ENCODE results near the gene GATD1. TPM values are rescaled to one million over a fixed set of nuclear protein-coding genes. Genes with fewer than 3 reads are reported as not detected.

GATD1 gene
- polyA plus RNA-seq, 6 donors from 2014 or later = 4.5 to 14.1 (median 7.0) TPM; not detected in 1

GRCh38 chr11:725624-726202, 51.6 kb downstream of the GATD1 start:
- DNase-seq (no peak), ATAC-seq (ENCODE audit: low read depth in 2 of 2) (no peak)
- Mint-ChIP-seq H3K4me3 (peak overlapping the region in 5 of 8 donors; percentile 12 to 72 (median 42)), H3K27ac (no peak overlapping the region), H3K4me1 (peaks cover 10 to 21% (median 13%) of the 10 kb centered on the region in 3 donors), H3K27me3 (peaks cover 0 to 30% (median 0%) of the 10 kb centered on the region in 3 donors), H3K36me3 (no peaks in the 10 kb centered on the region), H3K9me3 (no peaks in the 10 kb centered on the region)

DNA sequence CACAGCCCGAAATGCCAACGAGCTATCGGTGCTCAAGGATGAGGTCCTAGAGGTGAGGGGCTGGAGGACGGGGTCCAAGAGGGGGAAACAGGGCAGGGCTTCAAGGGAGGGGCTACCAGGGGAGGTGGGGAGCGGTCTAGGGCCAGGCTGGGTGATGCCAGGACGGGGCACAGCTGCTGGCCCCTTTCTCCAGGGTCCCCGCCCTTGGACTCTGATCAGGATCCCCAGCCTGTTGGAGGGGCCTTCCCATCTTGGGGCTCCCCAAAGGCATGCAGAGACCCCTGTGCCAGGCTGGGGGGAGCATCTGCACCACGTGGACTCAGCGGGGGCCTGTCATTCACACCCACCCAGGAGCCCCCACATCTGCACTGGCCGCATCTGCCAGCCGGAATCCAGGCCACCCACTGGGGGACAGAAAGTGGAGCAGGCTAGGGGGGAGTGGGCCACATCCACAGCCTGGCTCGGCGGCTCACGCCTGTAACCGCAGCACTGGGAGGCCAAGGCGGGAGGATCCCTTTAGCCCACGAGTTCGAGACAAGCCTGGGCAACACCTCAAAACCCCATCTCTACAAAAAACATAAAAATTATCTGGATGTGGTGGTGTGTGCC, 52.4 kb downstream of the GATD1 start:
- Mint-ChIP-seq H3K36me3 (no peaks in the 10 kb centered on the region), H3K9me3 (no peaks in the 10 kb centered on the region), H3K27ac (no peak overlapping the region), H3K27me3 (peaks cover 0 to 34% (median 0%) of the 10 kb centered on the region in 3 donors), H3K4me1 (peaks cover 12 to 21% (median 13%) of the 10 kb centered on the region in 3 donors), H3K4me3 (peak overlapping the region in 6 of 8 donors; percentile 12 to 80 (median 66))
- DNase-seq (no peak), ATAC-seq (ENCODE audit: low read depth in 2 of 2) (no peak)

- Mint-ChIP-seq H3K36me3 (no peaks in the 10 kb centered on the region), H3K27me3 (peaks cover 0 to 37% (median 6%) of the 10 kb centered on the region in 3 donors), H3K27ac (no peak overlapping the region), H3K4me3 (peak overlapping the region in 5 of 8 donors; percentile 20 to 72 (median 35)), H3K4me1 (peaks cover 14 to 25% (median 19%) of the 10 kb centered on the region in 3 donors), H3K9me3 (no peaks in the 10 kb centered on the region)
- DNase-seq (no peak), ATAC-seq (ENCODE audit: low read depth in 2 of 2) (no peak)
Observed at GRCh38 chr11:724049-724777, 53.1 kb downstream of the GATD1 start.

- Mint-ChIP-seq H3K27ac (peak overlapping the region in 4 of 6 donors; percentile 74 to 93 (median 84)), H3K4me3 (peak overlapping the region; percentile 79 to 93 (median 88)), H3K27me3 (peaks cover 0 to 40% (median 8%) of the 10 kb centered on the region in 3 donors), H3K4me1 (peaks cover 15 to 26% (median 22%) of the 10 kb centered on the region in 3 donors), H3K36me3 (no peaks in the 10 kb centered on the region), H3K9me3 (no peaks in the 10 kb centered on the region)
- DNase-seq (peak; percentile 68), ATAC-seq (ENCODE audit: low read depth in 2 of 2) (peak; percentile 27 to 38)
Observed at GRCh38 chr11:723120-723883, 54.0 kb downstream of the GATD1 start.

DNA sequence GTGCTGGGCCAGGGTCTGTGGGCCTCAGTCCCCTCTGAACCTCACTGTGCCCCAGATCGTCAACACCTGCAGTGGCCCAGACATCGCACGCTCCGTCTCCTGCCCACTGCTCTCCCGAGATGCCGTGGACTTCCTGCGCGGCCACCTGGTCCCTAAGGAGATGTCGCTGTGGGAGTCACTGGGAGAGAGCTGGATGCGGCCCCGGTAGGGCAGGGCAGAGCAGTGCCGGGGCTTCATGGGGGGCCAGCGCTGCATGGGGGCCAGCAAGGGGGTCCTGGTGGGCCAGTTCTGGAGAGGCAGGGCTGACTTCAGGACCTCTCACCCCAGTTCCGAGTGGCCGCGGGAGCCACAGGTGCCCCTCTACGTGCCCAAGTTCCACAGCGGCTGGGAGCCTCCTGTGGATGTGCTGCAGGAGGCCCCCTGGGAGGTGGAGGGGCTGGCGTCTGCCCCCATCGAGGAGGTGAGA, 54.9 kb downstream of the GATD1 start:
- no peaks in the 10 kb centered on the region for H3K9me3 Mint-ChIP-seq
- ATAC-seq (ENCODE audit: low read depth in 2 of 2) (no peak), DNase-seq (no peak)
- peaks cover 0 to 40% (median 8%) of the 10 kb centered on the region in 3 donors for H3K27me3 Mint-ChIP-seq
- peaks cover 15 to 26% (median 22%) of the 10 kb centered on the region in 3 donors for H3K4me1 Mint-ChIP-seq
- peak overlapping the region in 1 of 6 donors; percentile 82 for H3K27ac Mint-ChIP-seq
- H3K36me3 Mint-ChIP-seq = no peaks in the 10 kb centered on the region
- peak overlapping the region in 7 of 8 donors; percentile 30 to 86 (median 72) for H3K4me3 Mint-ChIP-seq

GRCh38 chr11:721741-722345, 55.4 kb downstream of the GATD1 start:
- Mint-ChIP-seq H3K27ac (peak overlapping the region in 1 of 6 donors; percentile 82), H3K36me3 (no peaks in the 10 kb centered on the region), H3K4me1 (peaks cover 15 to 25% (median 22%) of the 10 kb centered on the region in 3 donors), H3K4me3 (peak overlapping the region; percentile 59 to 93 (median 86)), H3K9me3 (no peaks in the 10 kb centered on the region), H3K27me3 (peaks cover 0 to 37% (median 8%) of the 10 kb centered on the region in 3 donors)
- peak; percentile 79 to 85 for ATAC-seq (ENCODE audit: low read depth in 2 of 2)
- peak; percentile 72 for DNase-seq

DNA sequence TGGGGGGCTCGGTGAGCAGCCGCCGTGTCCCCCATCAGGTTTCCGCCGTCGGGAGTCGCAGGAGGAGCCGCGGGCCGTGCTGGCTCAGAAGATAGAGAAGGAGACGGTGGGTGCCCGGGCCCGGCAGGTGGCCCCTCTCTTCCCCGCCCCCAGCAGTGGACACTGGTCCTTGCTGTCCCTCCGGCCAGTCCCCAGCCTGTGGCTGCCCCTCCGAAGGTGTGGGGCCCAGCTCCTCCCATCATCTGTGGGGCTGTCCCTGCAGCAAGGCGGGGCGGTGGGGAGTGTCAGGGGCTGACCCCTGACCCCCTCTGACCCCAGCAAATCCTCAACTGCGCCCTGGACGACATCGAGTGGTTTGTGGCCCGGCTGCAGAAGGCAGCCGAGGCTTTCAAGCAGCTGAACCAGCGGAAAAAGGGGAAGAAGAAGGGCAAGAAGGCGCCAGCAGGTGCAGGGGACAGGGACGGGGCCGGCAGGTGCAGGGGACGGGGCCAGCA, 56.0 kb downstream of the GATD1 start:
- peak; percentile 51 for DNase-seq
- peak; percentile 53 to 54 for ATAC-seq (ENCODE audit: low read depth in 2 of 2)
- peaks cover 13 to 22% (median 22%) of the 10 kb centered on the region in 3 donors for H3K4me1 Mint-ChIP-seq

GRCh38 chr11:720642-721246, 56.5 kb downstream of the GATD1 start:
- peaks cover 0 to 36% (median 8%) of the 10 kb centered on the region in 3 donors for H3K27me3 Mint-ChIP-seq
- peaks cover 0 to 5% (median 0%) of the 10 kb centered on the region in 7 donors for H3K9me3 Mint-ChIP-seq
- peak overlapping the region in 1 of 6 donors; percentile 82 for H3K27ac Mint-ChIP-seq
- peaks cover 13 to 22% (median 22%) of the 10 kb centered on the region in 3 donors for H3K4me1 Mint-ChIP-seq
- peak overlapping the region in 6 of 8 donors; percentile 57 to 91 (median 86) for H3K4me3 Mint-ChIP-seq
- H3K36me3 Mint-ChIP-seq = no peaks in the 10 kb centered on the region
- ATAC-seq (ENCODE audit: low read depth in 2 of 2) (peak; percentile 9 to 34), DNase-seq (no peak)

More for the DNA sequence above, 56.0 kb downstream of the GATD1 start:
- H3K9me3 Mint-ChIP-seq = peaks cover 0 to 4% (median 0%) of the 10 kb centered on the region in 7 donors
- peak overlapping the region; percentile 59 to 93 (median 86) for H3K4me3 Mint-ChIP-seq
- peaks cover 0 to 36% (median 8%) of the 10 kb centered on the region in 3 donors for H3K27me3 Mint-ChIP-seq
- peak overlapping the region in 3 of 6 donors; percentile 74 to 83 (median 82) for H3K27ac Mint-ChIP-seq
- no peaks in the 10 kb centered on the region for H3K36me3 Mint-ChIP-seq

DNA sequence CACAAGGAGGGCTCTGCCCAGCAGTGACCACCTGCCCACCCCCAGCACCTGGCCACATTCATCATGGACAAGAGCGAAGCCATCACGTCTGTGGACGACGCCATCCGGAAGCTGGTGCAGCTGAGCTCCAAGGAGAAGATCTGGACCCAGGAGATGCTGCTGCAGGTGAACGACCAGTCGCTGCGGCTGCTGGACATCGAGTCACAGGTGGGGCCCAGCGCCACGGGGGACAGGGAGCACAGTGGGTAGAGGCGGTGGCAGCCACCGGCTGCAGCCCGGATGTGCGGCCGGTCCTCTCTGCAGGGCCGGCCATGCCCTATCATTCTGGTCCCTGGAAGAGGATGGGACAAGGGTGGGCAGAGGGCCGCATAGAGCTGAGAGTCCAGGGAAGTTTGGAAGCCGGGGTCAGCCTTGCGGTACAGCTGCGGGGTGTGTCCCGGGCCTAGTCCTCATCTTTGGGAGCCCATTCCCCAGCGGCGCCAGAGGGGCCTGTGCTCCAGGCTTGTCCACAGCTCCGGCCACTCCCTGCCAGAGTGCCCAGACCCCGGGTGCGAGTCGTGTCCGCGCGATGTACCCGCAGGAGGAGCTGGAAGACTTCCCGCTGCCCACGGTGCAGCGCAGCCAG, 57.2 kb downstream of the GATD1 start:
- no peak for DNase-seq
- H3K27me3 Mint-ChIP-seq = peaks cover 0 to 39% (median 10%) of the 10 kb centered on the region in 3 donors
- H3K4me3 Mint-ChIP-seq = peak overlapping the region; percentile 24 to 85 (median 59)
- no peak for ATAC-seq (ENCODE audit: low read depth in 2 of 2)
- H3K27ac Mint-ChIP-seq = peak overlapping the region in 3 of 6 donors; percentile 29 to 82 (median 74)
- peaks cover 0 to 3% of the 10 kb centered on the region in 2 donors for H3K36me3 Mint-ChIP-seq
- H3K4me1 Mint-ChIP-seq = peaks cover 13 to 22% (median 22%) of the 10 kb centered on the region in 3 donors
- H3K9me3 Mint-ChIP-seq = peaks cover 0 to 9% (median 3%) of the 10 kb centered on the region in 7 donors

DNA sequence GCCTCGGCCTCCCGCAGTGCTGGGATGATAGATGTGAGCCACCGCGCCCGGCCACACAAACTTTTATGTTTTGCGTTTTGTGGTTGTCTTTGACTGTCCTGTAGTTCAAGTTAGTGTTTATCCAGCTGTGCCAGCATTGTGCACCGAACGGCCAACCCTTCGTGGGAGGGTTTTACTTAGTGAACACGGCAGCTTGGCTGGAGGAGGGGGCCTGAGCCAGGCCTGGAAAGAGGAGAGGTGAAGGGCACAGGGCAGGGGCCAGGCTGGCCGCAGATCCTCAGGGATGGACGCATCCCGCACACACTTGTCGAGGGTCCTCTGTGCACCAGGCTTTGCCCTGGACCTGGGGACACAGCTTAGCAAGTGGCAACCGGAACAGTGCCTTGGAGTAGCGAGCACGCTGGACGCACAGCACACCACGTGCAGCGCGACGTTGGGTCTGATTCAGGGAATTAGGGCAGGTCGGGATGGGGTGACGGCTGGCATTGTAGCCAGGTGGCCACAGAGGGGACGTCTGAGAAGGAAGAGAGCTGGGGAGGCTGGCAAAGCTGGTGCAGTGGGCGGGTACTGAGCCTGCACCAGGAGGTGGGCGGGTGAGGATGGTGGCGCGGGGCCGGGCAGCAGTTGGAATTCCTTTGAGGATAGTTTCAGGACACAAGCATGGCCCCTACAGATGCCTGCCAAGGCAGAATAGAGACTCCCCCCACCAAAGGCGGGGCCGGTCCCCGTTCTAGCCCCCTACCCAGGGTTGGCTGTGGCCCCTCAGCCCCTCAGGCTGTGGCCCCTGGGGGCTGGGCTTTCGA, 57.9 kb downstream of the GATD1 start:
- Mint-ChIP-seq H3K36me3 (peaks cover 0 to 10% of the 10 kb centered on the region in 2 donors), H3K9me3 (peaks cover 0 to 16% (median 5%) of the 10 kb centered on the region in 7 donors), H3K4me3 (peak overlapping the region in 7 of 8 donors; percentile 24 to 85 (median 65)), H3K27me3 (peaks cover 4 to 46% (median 17%) of the 10 kb centered on the region in 3 donors), H3K27ac (peak overlapping the region in 1 of 6 donors; percentile 30), H3K4me1 (peaks cover 13 to 22% (median 22%) of the 10 kb centered on the region in 3 donors)
- DNase-seq (no peak), ATAC-seq (ENCODE audit: low read depth in 2 of 2) (no peak)
